ENCODE measurements around the gene OR51L1. TPM values are rescaled to one million over a fixed set of nuclear protein-coding genes. Genes with fewer than 3 reads are reported as not detected.

Gene OR51L1
- total RNA-seq, 1 experiment from 2014 or later, result not detected

DNA sequence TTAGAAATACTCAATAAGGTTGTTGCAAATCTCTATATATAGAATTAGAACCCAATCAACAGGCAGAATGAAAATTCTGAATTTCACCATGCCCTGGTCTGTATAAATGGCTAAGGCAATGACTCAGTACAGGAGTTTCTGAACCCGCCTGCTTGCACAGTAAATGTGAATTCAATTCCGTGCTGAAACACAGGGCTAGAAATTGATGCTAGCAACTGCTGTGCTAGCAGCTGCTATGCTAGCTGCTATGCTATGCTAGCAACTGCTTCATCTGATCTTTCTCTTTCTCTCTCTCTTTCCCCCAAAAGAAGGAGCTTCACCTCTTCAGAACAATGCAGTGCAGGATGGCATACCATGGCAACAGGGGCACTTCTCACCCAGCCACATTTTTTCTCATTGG lies 42.0 kb downstream of the OR51L1 start:
- H3K27me3 ChIP-seq (ENCODE audit: low read length), result no peaks in the 10 kb centered on the region
- DNase-seq, result no peak
- no peak overlapping the region for H3K4me3 ChIP-seq (ENCODE audit: low read length)
- H3K79me2 ChIP-seq (ENCODE audit: low read length), result no peaks in the 10 kb centered on the region
- H3K9me3 ChIP-seq (ENCODE audit: low read length), result no peaks in the 10 kb centered on the region
- no peak overlapping the region for H3K4me2 ChIP-seq (ENCODE audit: low read depth, low read length, poor library complexity, severe bottlenecking)
- H4K20me1 ChIP-seq (ENCODE audit: insufficient read depth, low read depth, low read length), result no peaks in the 10 kb centered on the region
- H3K36me3 ChIP-seq (ENCODE audit: insufficient read depth, low read length), result no peaks in the 10 kb centered on the region
- no peaks in the 10 kb centered on the region for H3K9me2 ChIP-seq (replicated peaks; ENCODE audit: insufficient read depth, low read length)
- H3K27ac ChIP-seq (ENCODE audit: low read length), result no peak overlapping the region
- no peak overlapping the region for H2AFZ ChIP-seq (ENCODE audit: low read length)
- no peak overlapping the region for H3K9ac ChIP-seq (ENCODE audit: low read length)
- H3K4me1 ChIP-seq (ENCODE audit: low read length), result no peaks in the 10 kb centered on the region

GRCh38 chr11:5037926-5038325 lies 43.3 kb downstream of the OR51L1 start:
- no peak overlapping the region for H2AFZ ChIP-seq (ENCODE audit: low read length)
- no peak overlapping the region for H3K9ac ChIP-seq (ENCODE audit: low read length)
- no peak overlapping the region for H3K27ac ChIP-seq (ENCODE audit: low read length)

GRCh38 chr11:5038341-5038740 lies 43.7 kb downstream of the OR51L1 start:
- H3K9me3 ChIP-seq (ENCODE audit: low read length), result no peaks in the 10 kb centered on the region
- H3K79me2 ChIP-seq (ENCODE audit: low read length), result no peaks in the 10 kb centered on the region
- H2AFZ ChIP-seq (ENCODE audit: low read length), result no peak overlapping the region
- no peaks in the 10 kb centered on the region for H3K27me3 ChIP-seq (ENCODE audit: low read length)
- DNase-seq, result no peak
- H3K36me3 ChIP-seq (ENCODE audit: insufficient read depth, low read length), result no peaks in the 10 kb centered on the region
- no peak overlapping the region for H3K9ac ChIP-seq (ENCODE audit: low read length)
- no peak overlapping the region for H3K4me2 ChIP-seq (ENCODE audit: low read depth, low read length, poor library complexity, severe bottlenecking)
- H4K20me1 ChIP-seq (ENCODE audit: insufficient read depth, low read depth, low read length), result no peaks in the 10 kb centered on the region
- H3K27ac ChIP-seq (ENCODE audit: low read length), result no peak overlapping the region
- H3K4me3 ChIP-seq (ENCODE audit: low read length), result no peak overlapping the region
- no peaks in the 10 kb centered on the region for H3K4me1 ChIP-seq (ENCODE audit: low read length)
- no peaks in the 10 kb centered on the region for H3K9me2 ChIP-seq (replicated peaks; ENCODE audit: insufficient read depth, low read length)

More at GRCh38 chr11:5037926-5038325, 43.3 kb downstream of the OR51L1 start:
- Histone ChIP-seq H3K27me3 (ENCODE audit: low read length) (no peaks in the 10 kb centered on the region), H3K79me2 (ENCODE audit: low read length) (no peaks in the 10 kb centered on the region), H3K4me2 (ENCODE audit: low read depth, low read length, poor library complexity, severe bottlenecking) (no peak overlapping the region), H3K4me1 (ENCODE audit: low read length) (no peaks in the 10 kb centered on the region), H3K36me3 (ENCODE audit: insufficient read depth, low read length) (no peaks in the 10 kb centered on the region), H3K9me2 (replicated peaks; ENCODE audit: insufficient read depth, low read length) (no peaks in the 10 kb centered on the region), H3K9me3 (ENCODE audit: low read length) (no peaks in the 10 kb centered on the region), H3K4me3 (ENCODE audit: low read length) (no peak overlapping the region), H4K20me1 (ENCODE audit: insufficient read depth, low read depth, low read length) (no peaks in the 10 kb centered on the region)
- no peak for DNase-seq

- no peaks in the 10 kb centered on the region for H3K4me1 ChIP-seq (ENCODE audit: low read length)
- H3K79me2 ChIP-seq (ENCODE audit: low read length), result no peaks in the 10 kb centered on the region
- no peak overlapping the region for H3K4me3 ChIP-seq (ENCODE audit: low read length)
- no peak overlapping the region for H3K4me2 ChIP-seq (ENCODE audit: low read depth, low read length, poor library complexity, severe bottlenecking)
- no peak for DNase-seq
- H3K9me3 ChIP-seq (ENCODE audit: low read length), result no peaks in the 10 kb centered on the region
- no peak overlapping the region for H3K9ac ChIP-seq (ENCODE audit: low read length)
- no peaks in the 10 kb centered on the region for H3K36me3 ChIP-seq (ENCODE audit: insufficient read depth, low read length)
- no peak overlapping the region for H3K27ac ChIP-seq (ENCODE audit: low read length)
- H2AFZ ChIP-seq (ENCODE audit: low read length), result no peak overlapping the region
- no peaks in the 10 kb centered on the region for H3K9me2 ChIP-seq (replicated peaks; ENCODE audit: insufficient read depth, low read length)
- H3K27me3 ChIP-seq (ENCODE audit: low read length), result no peaks in the 10 kb centered on the region
- no peaks in the 10 kb centered on the region for H4K20me1 ChIP-seq (ENCODE audit: insufficient read depth, low read depth, low read length)
These were observed 46.2 kb downstream of the OR51L1 start for GRCh38 chr11:5040876-5041275.

DNA sequence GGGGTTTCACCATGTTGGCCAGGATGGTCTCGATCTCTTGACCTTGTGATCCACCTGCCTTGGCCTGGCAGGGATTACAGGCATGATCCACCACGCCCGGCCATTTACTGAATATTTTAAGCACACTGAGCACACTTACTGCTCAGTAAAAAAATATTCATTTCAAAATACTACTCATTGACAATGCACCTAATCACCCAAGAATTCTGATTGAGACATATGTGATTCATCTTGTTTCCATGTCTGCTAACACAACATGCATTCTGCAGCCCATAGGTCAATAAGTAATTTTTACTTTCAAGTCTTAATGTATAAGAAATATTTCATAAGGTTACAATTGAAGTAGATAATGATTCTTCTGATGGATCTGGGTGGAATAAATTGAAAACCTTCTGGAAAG lies 47.4 kb downstream of the OR51L1 start:
- no peak overlapping the region for H3K4me2 ChIP-seq (ENCODE audit: low read depth, low read length, poor library complexity, severe bottlenecking)
- no peaks in the 10 kb centered on the region for H3K4me1 ChIP-seq (ENCODE audit: low read length)
- no peak overlapping the region for H3K27ac ChIP-seq (ENCODE audit: low read length)
- H3K79me2 ChIP-seq (ENCODE audit: low read length), result no peaks in the 10 kb centered on the region
- H3K9me2 ChIP-seq (replicated peaks; ENCODE audit: insufficient read depth, low read length), result no peaks in the 10 kb centered on the region
- no peaks in the 10 kb centered on the region for H3K36me3 ChIP-seq (ENCODE audit: insufficient read depth, low read length)
- H3K27me3 ChIP-seq (ENCODE audit: low read length), result no peaks in the 10 kb centered on the region
- no peak overlapping the region for H3K9ac ChIP-seq (ENCODE audit: low read length)
- no peak overlapping the region for H3K4me3 ChIP-seq (ENCODE audit: low read length)
- no peak for DNase-seq
- H2AFZ ChIP-seq (ENCODE audit: low read length), result no peak overlapping the region
- no peaks in the 10 kb centered on the region for H4K20me1 ChIP-seq (ENCODE audit: insufficient read depth, low read depth, low read length)
- H3K9me3 ChIP-seq (ENCODE audit: low read length), result no peaks in the 10 kb centered on the region

GRCh38 chr11:5043380-5043779 lies 48.7 kb downstream of the OR51L1 start:
- Histone ChIP-seq H4K20me1 (ENCODE audit: insufficient read depth, low read depth, low read length) (no peaks in the 10 kb centered on the region), H3K4me2 (ENCODE audit: low read depth, low read length, poor library complexity, severe bottlenecking) (no peak overlapping the region), H3K27ac (ENCODE audit: low read length) (no peak overlapping the region), H3K4me3 (ENCODE audit: low read length) (no peak overlapping the region), H3K9me2 (replicated peaks; ENCODE audit: insufficient read depth, low read length) (no peaks in the 10 kb centered on the region), H3K4me1 (ENCODE audit: low read length) (no peaks in the 10 kb centered on the region), H3K36me3 (ENCODE audit: insufficient read depth, low read length) (no peaks in the 10 kb centered on the region), H3K79me2 (ENCODE audit: low read length) (no peaks in the 10 kb centered on the region), H2AFZ (ENCODE audit: low read length) (no peak overlapping the region), H3K9ac (ENCODE audit: low read length) (no peak overlapping the region), H3K9me3 (ENCODE audit: low read length) (no peaks in the 10 kb centered on the region), H3K27me3 (ENCODE audit: low read length) (no peaks in the 10 kb centered on the region)
- DNase-seq, result no peak

GRCh38 chr11:5046226-5046625 lies 51.6 kb downstream of the OR51L1 start, which contains the start of gene OR52J3:
OR52J3 (plus strand) TSS chr11:5046526; CDS start chr11:5046526, 0 bp downstream.
- no peak for DNase-seq
- no peak within 1 kb of the TSS for H3K4me2 ChIP-seq (ENCODE audit: low read depth, low read length, poor library complexity, severe bottlenecking)
- no peaks in the 10 kb centered on the region for H4K20me1 ChIP-seq (ENCODE audit: insufficient read depth, low read depth, low read length)
- H3K9ac ChIP-seq (ENCODE audit: low read length), result no peak within 1 kb of the TSS
- H3K27ac ChIP-seq (ENCODE audit: low read length), result no peak within 1 kb of the TSS
- no peaks in the 10 kb centered on the region for H3K4me1 ChIP-seq (ENCODE audit: low read length)
- H3K9me3 ChIP-seq (ENCODE audit: low read length), result no peaks in the 10 kb centered on the region
- no peaks in the 10 kb centered on the region for H3K9me2 ChIP-seq (replicated peaks; ENCODE audit: insufficient read depth, low read length)
- H3K79me2 ChIP-seq (ENCODE audit: low read length), result no peaks in the 10 kb centered on the region
- H3K4me3 ChIP-seq (ENCODE audit: low read length), result no peak within 1 kb of the TSS
- H3K36me3 ChIP-seq (ENCODE audit: insufficient read depth, low read length), result no peaks in the 10 kb centered on the region
- no peaks in the 10 kb centered on the region for H3K27me3 ChIP-seq (ENCODE audit: low read length)
- H2AFZ ChIP-seq (ENCODE audit: low read length), result no peak within 1 kb of the TSS

GRCh38 chr11:5046754-5047330 lies 52.2 kb downstream of the OR51L1 start:
- Histone ChIP-seq H3K36me3 (ENCODE audit: insufficient read depth, low read length) (no peaks in the 10 kb centered on the region), H3K27ac (ENCODE audit: low read length) (no peak overlapping the region), H4K20me1 (ENCODE audit: insufficient read depth, low read depth, low read length) (no peaks in the 10 kb centered on the region), H3K9me3 (ENCODE audit: low read length) (no peaks in the 10 kb centered on the region), H3K4me3 (ENCODE audit: low read length) (no peak overlapping the region), H3K27me3 (ENCODE audit: low read length) (no peaks in the 10 kb centered on the region), H2AFZ (ENCODE audit: low read length) (no peak overlapping the region), H3K79me2 (ENCODE audit: low read length) (no peaks in the 10 kb centered on the region), H3K9ac (ENCODE audit: low read length) (no peak overlapping the region), H3K9me2 (replicated peaks; ENCODE audit: insufficient read depth, low read length) (no peaks in the 10 kb centered on the region), H3K4me1 (ENCODE audit: low read length) (no peaks in the 10 kb centered on the region), H3K4me2 (ENCODE audit: low read depth, low read length, poor library complexity, severe bottlenecking) (no peak overlapping the region)
- no peak for DNase-seq

Measured in Karpas-422 (cell line).